GM19025 (cell line): ENCODE measurements around the gene TRAF4.
"Not testable (repeated sequence)": the region's sequence is repeated elsewhere in the genome, so short reads cannot be mapped to it uniquely, and the experiment has no call there.

Source experiments
- ATAC-seq: cut with Tn5 transposase; IDR thresholded peaks from one replicate; pipeline ENCODE4 v1.9.1; 2021; ENCODE audit warnings: mild to moderate bottlenecking, low read depth, moderate library complexity; ENCODE audit not compliant: unreplicated experiment

Gene TRAF4

DNA sequence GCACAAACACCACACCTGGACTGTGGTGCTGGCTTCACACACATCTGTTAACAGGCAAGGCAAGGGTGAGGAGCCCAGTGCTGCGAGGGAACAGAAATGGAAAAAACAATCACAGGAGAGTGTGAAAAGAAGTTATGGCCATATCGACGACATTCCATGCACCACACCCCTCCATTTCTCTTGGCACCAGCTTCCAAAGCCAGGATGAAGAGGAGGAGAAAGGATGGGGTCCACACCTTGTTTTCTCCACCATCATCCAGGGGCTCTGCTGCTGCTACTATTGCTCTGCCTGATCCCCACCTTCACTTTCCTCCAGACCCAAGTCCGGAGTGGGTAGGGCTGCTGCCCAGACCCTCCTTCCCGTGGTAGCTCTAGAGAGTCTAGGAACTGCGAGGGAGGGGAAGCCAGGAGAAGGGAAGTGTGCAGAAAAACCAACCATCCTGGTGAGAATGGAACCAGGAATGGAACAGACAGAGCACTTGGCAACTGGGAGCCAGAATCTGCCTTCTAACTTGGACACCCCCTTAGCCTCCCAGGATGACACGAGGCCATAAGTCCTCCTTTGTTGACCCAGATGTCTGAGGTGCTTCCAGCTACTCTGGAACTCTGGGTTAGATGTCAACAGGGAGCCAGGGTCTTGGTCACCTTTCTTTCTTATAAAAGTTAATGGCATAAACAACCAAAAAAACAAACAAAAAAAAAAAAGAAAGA, 31.0 kb upstream of the TRAF4 start:
- ATAC-seq, result no peak

DNA sequence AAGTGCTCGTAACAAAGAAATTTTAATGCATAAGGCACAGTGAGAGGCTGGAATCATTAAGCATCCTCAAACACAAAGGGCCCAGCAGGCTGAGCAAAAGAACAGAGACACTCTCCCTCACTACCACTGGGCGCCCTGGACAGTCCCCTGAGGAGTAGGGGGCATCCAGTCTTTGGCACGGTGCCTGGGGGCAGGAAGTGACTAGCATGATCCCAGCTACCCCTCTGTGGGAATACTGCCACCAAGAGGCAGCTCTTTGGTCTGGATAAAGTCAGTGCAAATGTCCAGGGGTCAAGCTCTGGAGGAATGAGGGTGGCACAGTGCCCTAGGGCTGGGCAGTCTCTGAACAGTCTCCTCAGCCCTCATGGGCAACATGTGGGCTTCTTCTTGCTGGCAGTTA, 29.5 kb upstream of the TRAF4 start:
- ATAC-seq, result no peak

DNA sequence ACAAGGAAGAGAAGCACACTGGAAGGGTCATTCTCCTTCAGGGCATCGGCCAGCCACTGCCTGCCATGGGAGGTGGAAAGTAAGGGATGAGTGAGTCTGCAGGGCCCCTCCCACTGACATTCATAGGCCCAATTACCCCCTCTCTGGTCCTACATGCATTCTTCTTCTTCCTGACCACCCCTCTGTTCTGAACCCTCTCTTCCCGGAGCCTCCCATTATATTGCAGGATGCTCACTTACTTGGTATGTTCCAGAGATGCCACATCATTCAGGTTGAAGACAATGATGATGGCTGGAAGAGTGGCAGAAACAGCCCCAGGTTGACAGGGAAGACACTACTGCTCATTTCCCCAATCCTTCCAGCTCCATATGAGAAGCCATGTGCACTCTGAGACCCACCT, 28.6 kb upstream of the TRAF4 start:
- no peak for ATAC-seq

DNA sequence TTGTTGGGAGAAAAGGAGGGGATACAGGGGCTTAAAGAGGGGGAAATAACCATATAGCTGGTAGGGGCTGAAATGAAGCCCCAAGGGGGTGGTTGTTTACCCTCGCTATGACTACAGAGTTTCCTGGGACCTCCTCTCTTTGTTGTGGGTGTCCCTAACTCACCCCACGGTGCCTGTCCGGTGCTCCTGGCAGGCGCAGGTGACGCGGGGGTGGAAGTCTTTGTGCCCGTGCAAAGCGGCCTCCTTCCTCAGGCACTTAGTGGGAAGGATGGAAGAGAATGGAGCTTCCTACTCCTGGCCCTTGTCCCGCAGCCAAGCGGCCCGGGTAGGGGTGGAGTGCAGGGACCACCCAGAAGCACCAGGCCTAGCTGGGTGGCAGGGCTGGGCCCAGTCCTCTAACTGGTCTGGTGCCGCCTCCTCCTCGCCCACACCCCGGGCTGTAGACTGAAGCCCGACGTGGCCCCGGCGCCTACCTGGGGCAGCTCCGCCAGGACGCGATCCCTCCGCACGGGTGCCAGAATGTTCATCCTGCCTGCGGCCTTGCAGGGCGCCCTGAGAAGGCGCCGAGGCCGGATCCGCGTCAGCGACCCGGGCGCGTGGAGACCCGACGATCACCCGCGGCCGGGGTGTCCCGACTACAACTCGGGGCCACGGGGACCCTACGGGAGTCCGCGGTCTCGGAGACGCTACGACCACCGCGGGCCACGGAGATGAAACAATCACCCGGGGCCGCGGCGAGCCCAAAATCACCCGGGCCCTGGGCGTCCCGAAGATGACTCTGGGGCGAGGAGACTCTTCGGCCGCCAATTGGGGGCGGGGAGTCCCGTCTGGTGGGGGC, 26.9 kb upstream of the TRAF4 start:
- no peak for ATAC-seq

DNA sequence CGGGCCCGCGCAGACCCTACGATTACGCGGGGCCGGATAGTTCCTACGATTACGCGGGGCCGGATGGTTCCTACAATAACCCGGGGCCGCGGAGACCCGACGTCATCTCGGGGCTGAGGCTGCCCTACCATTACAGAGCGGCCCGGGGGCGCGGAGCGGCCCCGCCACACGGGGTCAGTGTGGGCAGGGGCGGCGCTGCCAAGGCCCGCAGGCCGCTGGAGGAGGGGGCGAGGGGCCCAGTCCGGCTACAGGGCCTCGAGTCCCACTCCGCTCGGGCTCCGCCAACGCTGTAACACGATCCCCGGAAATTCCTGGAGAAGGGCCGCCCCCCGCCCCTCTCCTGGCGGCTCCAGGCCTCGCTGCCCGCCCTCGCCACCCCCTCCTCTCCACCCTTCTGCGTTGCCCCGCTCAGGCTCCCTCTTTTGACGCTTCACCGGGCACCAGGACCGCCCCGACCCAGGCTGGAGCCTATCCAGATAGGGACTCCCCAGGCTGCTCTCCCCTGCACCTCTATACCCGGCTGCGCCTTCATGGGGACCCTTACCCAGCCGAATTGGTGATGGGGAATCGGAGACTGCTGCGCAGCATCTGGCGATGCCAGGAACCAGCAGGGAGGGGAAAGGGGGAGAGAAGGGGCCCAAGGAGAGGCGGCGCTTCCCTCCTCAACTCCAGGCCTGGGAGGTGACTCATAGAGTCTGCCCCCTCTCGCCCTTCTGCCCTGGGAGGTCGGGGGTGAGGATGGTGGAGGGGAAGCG, 26.1 kb upstream of the TRAF4 start, which contains the start of gene RAB34:
Gene RAB34 (minus strand): TSS at position 291 of the 755 bp plus-strand sequence. CDS start 602 bp downstream, outside the sequence.
- ATAC-seq, result no peak

DNA sequence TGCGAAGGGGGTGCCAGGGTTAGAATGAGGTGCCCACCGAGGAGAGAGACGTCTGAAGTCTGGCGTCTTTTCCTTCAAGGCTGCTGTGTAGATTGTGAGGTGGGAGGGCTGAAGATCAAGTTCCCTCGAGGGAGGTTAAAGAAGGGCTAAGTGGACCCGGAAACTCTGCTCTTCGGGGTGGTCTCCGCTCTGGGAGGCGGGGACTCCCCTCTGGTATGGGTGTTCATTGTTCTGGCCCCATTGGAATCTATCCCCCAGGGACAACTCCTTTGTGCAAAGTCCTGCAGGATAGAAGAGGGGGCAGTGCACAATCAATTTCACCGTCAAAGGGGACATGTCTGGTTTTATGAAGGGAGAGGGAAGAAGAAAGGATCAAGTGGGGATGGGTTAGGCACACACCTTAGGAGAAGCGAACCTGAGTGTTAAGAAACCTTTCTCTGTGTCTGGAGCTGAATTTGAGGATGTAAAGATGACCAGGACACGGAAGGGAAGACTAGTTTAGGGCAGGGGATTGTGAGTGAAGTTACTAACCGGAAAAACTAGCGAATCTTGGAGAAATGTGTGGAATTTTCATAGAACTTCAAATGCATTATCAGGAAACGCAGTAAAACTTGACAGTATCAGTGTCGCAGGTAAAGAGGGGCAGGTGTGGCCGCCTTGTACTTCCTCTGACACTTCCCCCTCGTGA, 25.3 kb upstream of the TRAF4 start:
- ATAC-seq, result no peak

DNA sequence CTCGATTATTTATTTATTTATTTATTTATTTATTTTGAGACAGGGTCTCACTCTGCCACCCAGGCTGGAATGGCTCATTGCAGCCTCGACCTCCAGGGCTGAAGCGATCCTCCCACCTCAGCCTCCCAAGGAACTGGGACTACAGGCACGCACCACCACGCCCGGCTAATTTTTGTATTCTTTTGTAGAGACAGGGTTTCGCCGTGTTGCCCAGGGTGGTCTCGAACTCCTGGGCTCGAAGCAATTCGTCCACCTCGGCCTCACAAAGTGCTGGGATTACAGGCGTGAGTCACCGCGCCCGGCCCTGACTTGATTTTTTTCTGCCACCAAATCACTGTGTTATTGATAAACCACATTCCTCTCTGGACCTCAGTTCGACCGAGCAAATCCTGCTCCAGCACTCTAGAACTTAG, 24.8 kb upstream of the TRAF4 start:
- no peak for ATAC-seq

DNA sequence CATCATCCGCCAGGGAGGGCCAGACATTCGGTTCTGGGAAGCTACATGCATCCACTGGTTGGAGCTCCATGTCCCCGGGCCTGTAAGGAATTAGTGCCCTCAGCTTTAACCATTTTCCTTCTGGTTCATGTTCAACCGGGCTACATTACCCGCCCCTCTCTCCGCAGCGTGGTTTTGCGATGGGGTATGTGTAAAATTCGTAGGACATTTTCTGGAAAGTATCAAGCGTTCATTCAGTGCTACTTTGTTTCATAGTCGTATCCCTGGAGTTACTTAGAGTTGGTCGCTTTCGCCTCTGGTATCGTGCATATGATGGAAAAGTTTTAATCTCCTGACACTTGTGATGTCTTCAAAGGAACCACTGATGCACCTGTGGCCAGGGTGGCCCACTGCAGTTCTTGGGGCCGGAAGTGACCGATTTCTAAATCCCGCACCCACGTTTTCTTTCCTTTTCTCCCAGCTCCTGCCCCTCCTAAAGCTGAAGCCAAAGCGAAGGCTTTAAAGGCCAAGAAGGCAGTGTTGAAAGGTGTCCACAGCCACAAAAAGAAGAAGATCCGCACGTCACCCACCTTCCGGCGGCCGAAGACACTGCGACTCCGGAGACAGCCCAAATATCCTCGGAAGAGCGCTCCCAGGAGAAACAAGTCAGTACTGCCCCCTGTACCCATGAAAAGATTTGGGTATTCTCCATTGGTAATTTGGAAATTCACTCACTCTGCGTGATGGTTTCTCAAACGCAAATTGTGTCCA, 23.4 kb upstream of the TRAF4 start:
- ATAC-seq, result no peak

DNA sequence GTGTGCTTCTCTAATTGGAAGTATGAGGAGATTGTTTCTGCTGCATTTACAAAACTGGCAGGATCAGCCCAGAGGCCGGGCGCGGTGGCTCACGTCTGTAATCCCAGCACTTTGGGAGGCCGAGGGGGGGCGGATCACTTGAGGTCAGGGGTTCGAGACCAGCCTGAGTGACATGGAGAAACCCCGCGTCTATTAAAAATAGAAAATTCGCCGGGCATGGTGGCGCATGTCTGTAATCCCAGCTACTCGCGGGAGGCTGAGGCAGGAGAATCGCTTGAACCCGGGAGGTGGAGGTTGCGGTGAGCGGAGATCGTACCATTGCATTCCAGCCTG, 22.8 kb upstream of the TRAF4 start:
- not testable (repeated sequence) for ATAC-seq

DNA sequence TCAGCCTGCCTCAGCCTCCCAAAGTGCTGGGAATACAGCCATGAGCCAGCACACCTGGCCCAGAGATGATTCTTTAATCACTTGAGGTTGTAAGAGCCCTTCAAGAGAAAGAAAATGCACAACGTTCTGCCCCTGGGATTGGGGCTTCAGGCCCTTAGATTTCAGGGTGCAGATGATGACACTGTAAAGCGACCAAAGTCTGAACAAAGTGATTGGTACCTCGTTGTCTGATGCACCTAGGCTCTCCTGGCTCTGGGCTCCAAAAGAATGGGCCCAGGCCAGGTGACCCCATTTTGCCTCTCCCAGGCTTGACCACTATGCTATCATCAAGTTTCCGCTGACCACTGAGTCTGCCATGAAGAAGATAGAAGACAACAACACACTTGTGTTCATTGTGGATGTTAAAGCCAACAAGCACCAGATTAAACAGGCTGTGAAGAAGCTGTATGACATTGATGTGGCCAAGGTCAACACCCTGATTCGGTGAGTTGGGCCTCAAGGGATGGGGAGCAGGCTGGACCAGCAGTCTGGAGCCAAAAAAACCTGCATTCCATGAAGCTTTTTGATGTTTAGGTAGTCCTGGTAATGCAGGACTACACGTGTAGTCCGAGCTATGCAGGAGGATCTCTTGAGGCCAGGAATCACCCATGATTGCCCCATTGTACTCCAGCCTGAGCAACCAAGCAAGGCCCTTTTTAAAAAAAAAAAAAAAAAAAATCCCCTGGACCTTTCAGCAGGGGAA, 21.2 kb upstream of the TRAF4 start:
- no peak for ATAC-seq

DNA sequence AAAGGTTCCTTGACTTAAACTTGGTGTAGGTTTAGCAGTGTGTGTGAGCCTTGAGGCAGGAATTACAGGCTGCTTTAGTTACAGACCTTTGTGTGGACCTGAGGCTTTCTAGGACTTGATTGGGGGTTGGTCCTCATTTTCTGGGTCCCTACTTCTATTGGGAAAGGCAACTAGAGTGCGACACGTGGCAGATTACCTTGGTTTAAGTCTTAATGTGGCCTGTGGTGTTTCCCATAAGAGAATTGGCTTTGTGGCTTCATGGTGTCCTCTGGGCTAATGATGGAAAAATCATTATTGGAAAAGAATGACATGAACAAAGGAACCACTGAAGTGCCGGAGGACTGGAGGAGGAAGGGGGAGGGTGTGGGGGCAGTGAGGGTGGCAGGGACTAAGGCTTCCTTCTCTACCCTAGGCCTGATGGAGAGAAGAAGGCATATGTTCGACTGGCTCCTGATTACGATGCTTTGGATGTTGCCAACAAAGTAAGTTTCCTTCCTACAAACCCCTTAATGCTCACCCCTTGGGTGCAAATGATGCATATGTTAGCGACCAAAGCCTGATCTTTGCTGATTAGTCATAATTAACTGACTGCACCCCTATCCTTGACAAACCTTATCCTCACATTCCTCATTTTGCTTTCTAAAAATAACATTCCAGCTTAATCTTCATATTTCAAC, 20.5 kb upstream of the TRAF4 start:
- ATAC-seq, result no peak

DNA sequence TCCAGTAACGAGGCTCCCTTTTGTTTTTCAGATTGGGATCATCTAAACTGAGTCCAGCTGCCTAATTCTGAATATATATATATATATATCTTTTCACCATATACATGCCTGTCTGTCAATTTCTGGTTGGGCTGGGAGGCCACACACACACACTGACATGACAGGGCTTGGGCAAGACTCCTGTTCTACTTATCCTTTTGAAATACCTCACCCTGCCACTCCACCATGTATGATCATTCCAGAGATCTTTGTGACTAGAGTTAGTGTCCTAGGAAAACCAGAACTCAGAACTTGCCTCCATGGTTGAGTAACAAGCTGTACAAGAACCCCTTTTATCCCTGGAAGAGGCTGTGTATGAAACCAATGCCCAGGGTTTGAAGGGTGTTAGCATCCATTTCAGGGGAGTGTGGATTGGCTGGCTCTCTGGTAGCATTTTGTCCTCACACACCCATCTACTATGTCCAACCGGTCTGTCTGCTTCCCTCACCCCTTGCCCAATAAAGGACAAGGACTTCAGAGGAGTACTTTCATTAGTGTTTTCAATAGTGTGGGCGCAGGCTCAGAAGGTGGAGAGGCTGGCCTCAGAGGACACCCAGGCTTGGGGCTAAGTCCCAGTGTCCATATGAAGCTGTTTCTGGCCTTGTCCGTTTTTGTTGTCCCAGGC, 19.8 kb upstream of the TRAF4 start:
- not testable (repeated sequence) for ATAC-seq

DNA sequence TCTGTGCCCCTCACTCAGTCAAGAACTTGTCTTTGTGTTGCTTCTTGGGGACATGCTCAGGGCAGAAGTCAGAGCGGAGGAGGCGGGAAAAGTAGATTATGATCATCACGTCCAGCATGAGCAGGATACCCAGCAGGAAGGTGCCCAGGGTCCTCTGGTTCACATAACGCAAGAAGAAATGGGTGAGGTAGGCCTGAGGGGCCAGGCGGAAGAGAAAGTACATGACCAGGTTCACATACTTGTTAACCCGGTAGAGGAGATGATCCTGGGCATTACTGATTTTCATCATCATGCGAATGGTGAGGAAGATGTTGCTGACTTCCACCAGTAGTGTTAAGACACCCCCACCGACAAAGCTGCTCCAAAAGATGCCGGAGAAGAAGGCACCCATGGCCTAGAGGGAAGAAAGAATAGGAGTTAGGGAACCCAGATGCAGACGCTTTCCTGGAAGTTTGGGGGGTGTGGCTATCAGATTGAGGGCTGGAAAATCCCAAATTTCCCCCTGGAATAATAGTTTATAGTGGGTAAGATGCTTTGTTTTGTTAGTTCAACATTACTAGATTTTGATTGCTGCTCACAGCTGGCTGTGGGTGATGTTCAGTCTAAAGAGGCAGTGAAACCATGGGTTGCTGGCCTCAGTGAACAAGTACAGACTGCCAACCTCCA, 19.2 kb upstream of the TRAF4 start:
- ATAC-seq, result no peak

DNA sequence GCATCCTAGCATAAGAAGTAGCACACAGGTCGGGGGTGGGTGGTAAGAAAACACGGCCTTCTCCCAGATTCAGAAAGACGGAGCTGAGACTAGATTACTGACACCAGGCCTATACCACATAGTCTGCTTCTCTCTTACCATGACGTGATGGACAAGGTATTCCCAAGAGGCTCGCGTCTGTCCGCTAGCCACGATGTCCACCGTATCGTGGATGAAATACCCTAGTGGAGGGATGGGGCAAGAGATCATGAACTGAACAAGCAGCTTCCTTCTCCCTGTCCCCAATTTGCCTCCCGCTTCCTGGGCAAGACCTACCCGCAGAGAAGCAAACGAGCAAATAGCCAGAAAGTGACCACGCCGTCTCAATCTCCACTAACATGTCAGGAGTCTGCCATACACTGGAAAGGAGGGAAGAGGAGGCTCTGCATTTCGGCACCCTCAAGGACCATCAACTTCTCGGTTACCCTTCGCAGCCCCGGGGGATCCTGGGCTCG, 18.6 kb upstream of the TRAF4 start:
- no peak for ATAC-seq

DNA sequence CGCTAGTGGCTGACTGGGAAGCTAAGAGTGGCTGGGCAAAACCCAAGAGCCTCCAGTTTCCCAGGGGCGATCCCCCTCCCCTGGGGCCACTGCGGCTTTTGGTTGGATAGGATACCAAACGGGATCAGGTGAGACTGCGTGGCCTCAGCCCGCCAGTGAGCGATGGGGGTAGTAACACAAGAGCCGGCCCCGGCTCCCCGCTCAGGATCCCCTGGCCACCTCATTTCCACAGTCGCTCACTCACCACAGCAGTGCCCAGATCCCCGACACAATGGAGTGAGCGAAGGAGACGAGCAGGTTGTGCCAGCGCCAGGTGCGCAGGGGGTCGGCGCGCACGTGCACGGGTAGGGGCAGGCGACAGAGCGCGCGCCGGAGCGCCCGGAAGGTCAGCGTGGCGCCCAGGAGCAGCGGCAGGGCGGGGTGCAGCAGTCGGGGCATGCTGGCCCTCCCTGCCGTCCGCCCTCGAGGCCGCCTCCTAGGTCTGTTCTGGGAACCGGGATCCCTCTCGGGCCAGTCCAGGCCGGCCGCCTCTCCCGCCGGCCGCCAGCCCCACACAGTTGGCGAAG, 18.1 kb upstream of the TRAF4 start:
- no peak for ATAC-seq

DNA sequence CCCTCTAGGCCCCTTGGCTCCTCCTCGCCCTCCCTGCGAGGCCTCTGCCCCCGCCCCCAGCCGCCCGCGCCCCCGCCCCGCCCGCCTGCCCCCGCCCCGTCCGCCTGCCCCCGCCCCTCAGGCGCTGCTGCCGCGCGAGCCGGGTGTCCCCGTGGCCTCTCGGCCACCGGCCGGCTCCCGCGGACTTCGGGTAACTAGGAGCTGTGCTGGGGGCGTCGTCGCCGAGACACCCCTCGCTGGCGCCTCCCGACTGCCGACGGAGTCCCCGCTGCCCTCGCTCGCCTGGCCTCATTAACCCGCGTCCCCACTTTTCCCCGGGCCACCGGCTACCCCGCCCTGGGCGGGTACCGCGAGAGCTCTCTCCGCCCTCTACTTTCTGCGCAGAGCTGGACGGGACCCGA, 17.6 kb upstream of the TRAF4 start, which contains the start of gene TLCD1:
Gene TLCD1 (minus strand): TSS at position 8 of the 401 bp plus-strand sequence. CDS start 136 bp downstream, outside the sequence.
- ATAC-seq, result no peak
